HEK293T (cell line): ENCODE measurements around the gene SPIN3.

Source experiments
- ARNT ChIP-seq: fragments of 450-650 bp; IDR thresholded peaks from 2 replicates; pipeline ENCODE4 v1.6.1; 2017; ENCODE audit warnings: mild to moderate bottlenecking
- BHLHE40 ChIP-seq: fragments of 450-650 bp; IDR thresholded peaks from 2 replicates; pipeline ENCODE4 v1.6.1; 2016; ENCODE audit warnings: mild to moderate bottlenecking, moderate library complexity, borderline replicate concordance
- CTBP1 ChIP-seq: fragments of 450-650 bp; IDR thresholded peaks from 2 replicates; pipeline ENCODE4 v1.6.1; 2016; ENCODE audit warnings: borderline replicate concordance
- ELF4 ChIP-seq: fragments of 450-650 bp; IDR thresholded peaks from 2 replicates; pipeline ENCODE4 v1.6.1; 2017; ENCODE audit warnings: antibody characterized with exemption
- FOXA1 ChIP-seq: fragments of 450-650 bp; IDR thresholded peaks from 2 replicates; pipeline ENCODE4 v1.6.1; 2016; ENCODE audit warnings: mild to moderate bottlenecking
- FOXK2 ChIP-seq: fragments of 450-650 bp; IDR thresholded peaks from 2 replicates; pipeline ENCODE4 v1.6.1; 2016; ENCODE audit warnings: mild to moderate bottlenecking
- FOXM1 ChIP-seq: fragments of 450-650 bp; IDR thresholded peaks from 2 replicates; pipeline ENCODE4 v1.6.1; 2017; ENCODE audit warnings: mild to moderate bottlenecking, borderline replicate concordance
- L3MBTL2 ChIP-seq: fragments of 450-650 bp; conservative IDR thresholded peaks from 2 replicates; pipeline ENCODE4 v1.6.1; 2016; ENCODE audit warnings: mild to moderate bottlenecking
- NFRKB ChIP-seq: fragments of 450-650 bp; IDR thresholded peaks from 2 replicates; pipeline ENCODE4 v1.6.1; 2016; ENCODE audit warnings: mild to moderate bottlenecking, moderate library complexity
- SP1 ChIP-seq: fragments of 450-650 bp; IDR thresholded peaks from 2 replicates; pipeline ENCODE4 v1.6.1; 2017
- SUZ12 ChIP-seq: fragments of 450-650 bp; IDR thresholded peaks from 2 replicates; pipeline ENCODE4 v1.6.1; 2016; ENCODE audit warnings: mild to moderate bottlenecking
- TARDBP ChIP-seq: fragments of 450-650 bp; IDR thresholded peaks from 2 replicates; pipeline ENCODE4 v1.6.1; 2016
- ZNF384 ChIP-seq: fragments of 450-650 bp; IDR thresholded peaks from 2 replicates; pipeline ENCODE4 v1.6.1; 2016
- TF ChIP-seq, protein P1 (sequence below): fragments of 450-650 bp; IDR thresholded peaks from 2 replicates; pipeline ENCODE4 v1.6.1; 2016

DNA sequence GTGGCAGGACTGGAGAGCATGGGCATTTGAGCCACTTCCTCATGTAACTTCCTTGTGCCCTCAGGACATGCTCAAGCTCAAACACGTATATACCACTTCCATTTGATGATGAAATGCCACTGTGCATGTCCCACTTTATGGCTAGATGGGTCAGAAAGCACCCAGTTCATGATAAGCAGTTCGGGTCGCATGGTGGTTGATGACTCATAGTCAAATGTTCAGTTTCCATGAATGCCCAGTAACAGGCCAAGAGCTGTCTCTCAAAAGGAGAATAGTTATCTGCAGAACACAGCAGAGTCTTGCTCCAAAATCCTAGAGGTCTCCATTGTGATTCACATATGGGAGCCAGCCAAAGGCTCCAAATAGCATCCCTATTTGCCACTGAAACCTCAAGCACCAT lies 48.9 kb upstream of the SPIN3 start:
- TF ChIP-seq FOXK2, result no peak
- no peak for TF ChIP-seq FOXM1
- TF ChIP-seq SP1, result no peak
- no peak for TF ChIP-seq TARDBP
- TF ChIP-seq, protein P1, sequence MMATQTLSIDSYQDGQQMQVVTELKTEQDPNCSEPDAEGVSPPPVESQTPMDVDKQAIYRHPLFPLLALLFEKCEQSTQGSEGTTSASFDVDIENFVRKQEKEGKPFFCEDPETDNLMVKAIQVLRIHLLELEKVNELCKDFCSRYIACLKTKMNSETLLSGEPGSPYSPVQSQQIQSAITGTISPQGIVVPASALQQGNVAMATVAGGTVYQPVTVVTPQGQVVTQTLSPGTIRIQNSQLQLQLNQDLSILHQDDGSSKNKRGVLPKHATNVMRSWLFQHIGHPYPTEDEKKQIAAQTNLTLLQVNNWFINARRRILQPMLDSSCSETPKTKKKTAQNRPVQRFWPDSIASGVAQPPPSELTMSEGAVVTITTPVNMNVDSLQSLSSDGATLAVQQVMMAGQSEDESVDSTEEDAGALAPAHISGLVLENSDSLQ, result no peak
- TF ChIP-seq ARNT, result no peak
- no peak for TF ChIP-seq SUZ12
- TF ChIP-seq NFRKB, result no peak
- no peak for TF ChIP-seq ZNF384
- TF ChIP-seq FOXA1, result no peak
- no peak for TF ChIP-seq ELF4
- no peak for TF ChIP-seq L3MBTL2
- no peak for TF ChIP-seq CTBP1
- no peak for TF ChIP-seq BHLHE40
